ENCODE data around the gene ATXN7L3B. TPM values are rescaled to one million over a fixed set of nuclear protein-coding genes. Genes with fewer than 3 reads are reported as not detected.

The ATXN7L3B gene
- total RNA-seq, 4 donors from 2014 or later, result 5.9 to 78.2 (median 23.0) TPM

DNA sequence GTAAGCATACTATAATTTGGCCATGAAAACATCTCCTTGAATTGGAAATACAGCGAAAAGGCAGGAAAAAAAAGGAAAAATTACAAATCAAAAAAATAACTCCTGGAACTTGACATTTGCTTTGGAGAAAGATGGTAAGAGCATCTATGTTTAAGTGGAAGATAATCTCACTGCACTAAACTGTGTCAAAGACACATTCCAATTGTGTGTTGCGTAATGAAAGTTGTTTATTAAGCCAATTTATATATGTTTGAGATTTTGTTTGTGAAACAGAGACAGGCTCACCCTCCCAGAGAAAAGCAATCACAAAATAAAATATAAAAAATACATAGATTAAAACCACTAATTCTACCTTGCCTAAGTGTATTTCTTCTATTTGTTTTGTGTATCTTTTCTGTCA, 11.1 kb upstream of the ATXN7L3B start:
- intact Hi-C loops (cut with DNase I; ENCODE audit: low total_unique reads), result no loop called here
- Histone ChIP-seq H3K27ac (no peak overlapping the region), H3K9me3 (no peaks in the 10 kb centered on the region), H3K4me1 (no peaks in the 10 kb centered on the region), H3K27me3 (no peaks in the 10 kb centered on the region), H3K36me3 (no peaks in the 10 kb centered on the region), H3K4me3 (no peak overlapping the region)
- no peak for DNase-seq
- no peak for TF ChIP-seq POLR2A (IDR thresholded peaks at IDR 0.05)
- no peak for TF ChIP-seq CTCF (IDR thresholded peaks at IDR 0.05)

DNA sequence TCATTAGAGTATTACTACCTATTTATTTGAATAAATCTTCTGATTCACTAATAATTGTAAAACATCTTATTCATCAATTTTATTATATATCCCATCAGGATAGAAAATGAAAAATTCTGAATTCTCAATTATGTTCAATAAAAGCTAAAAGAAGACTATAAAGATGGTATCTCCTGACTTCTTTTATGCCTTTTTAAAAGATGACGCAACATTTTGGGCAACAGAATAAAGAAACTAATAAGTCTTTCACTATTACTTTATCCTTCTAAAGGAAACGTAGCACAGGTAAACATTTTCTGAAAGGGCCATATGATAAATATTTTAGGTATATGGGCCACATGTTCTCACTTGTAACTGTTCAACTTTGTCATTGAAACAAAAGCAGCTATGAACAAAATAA, 10.1 kb upstream of the ATXN7L3B start:
- Histone ChIP-seq H3K4me3 (no peak overlapping the region), H3K27me3 (no peaks in the 10 kb centered on the region), H3K36me3 (no peaks in the 10 kb centered on the region), H3K4me1 (no peaks in the 10 kb centered on the region), H3K9me3 (no peaks in the 10 kb centered on the region), H3K27ac (no peak overlapping the region)
- DNase-seq, result no peak
- TF ChIP-seq POLR2A (IDR thresholded peaks at IDR 0.05) (no peak), CTCF (IDR thresholded peaks at IDR 0.05) (no peak)
- intact Hi-C loops (cut with DNase I; ENCODE audit: low total_unique reads), result no loop called here

- Histone ChIP-seq H3K9me3 (no peaks in the 10 kb centered on the region), H3K27me3 (no peaks in the 10 kb centered on the region), H3K4me3 (no peak overlapping the region), H3K27ac (no peak overlapping the region), H3K4me1 (no peaks in the 10 kb centered on the region), H3K36me3 (no peaks in the 10 kb centered on the region)
- TF ChIP-seq POLR2A (IDR thresholded peaks at IDR 0.05), result no peak
- TF ChIP-seq CTCF (IDR thresholded peaks at IDR 0.05), result no peak
- DNase-seq, result no peak
- intact Hi-C loops (cut with DNase I; ENCODE audit: low total_unique reads), result no loop called here
Measured at GRCh38 chr12:74530676-74531075, 7.0 kb upstream of the ATXN7L3B start.

DNA sequence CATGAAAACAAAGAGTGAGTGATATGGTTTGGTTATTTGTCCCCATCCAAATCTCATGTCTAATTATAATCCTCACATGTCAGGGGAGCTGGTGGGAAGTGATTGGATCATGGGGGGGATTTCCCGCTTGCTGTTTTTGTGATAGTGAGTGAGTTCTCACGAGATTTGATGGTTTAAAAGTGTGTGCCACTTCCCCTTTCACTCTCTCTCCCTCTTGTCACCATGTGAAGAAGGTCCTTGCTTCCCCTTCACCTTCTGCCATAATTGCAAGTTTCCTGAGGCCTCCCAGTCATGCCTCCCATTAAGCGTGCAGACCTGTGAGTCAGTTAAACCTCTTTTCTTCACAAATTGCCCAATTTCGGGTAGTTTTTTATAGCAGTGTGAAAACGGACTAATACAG, 2.1 kb upstream of the ATXN7L3B start:
- DNase-seq, result no peak
- no peaks in the 10 kb centered on the region for H3K9me3 ChIP-seq
- H3K36me3 ChIP-seq, result no peaks in the 10 kb centered on the region
- H3K4me1 ChIP-seq, result peaks cover 0 to 4% of the 10 kb centered on the region in 2 donors
- H3K27me3 ChIP-seq, result no peaks in the 10 kb centered on the region
- no peak overlapping the region for H3K27ac ChIP-seq
- TF ChIP-seq CTCF (IDR thresholded peaks at IDR 0.05) (no peak), POLR2A (IDR thresholded peaks at IDR 0.05) (no peak)
- no peak overlapping the region for H3K4me3 ChIP-seq
- intact Hi-C loops (cut with DNase I; ENCODE audit: low total_unique reads), result no loop called here

- intact Hi-C loops (cut with DNase I; ENCODE audit: low total_unique reads), result no loop called here
- H3K4me1 ChIP-seq, result peaks cover 0 to 4% of the 10 kb centered on the region in 2 donors
- no peaks in the 10 kb centered on the region for H3K27me3 ChIP-seq
- peak; percentile 36 to 61 (median 58) for TF ChIP-seq CTCF (IDR thresholded peaks at IDR 0.05)
- TF ChIP-seq POLR2A (IDR thresholded peaks at IDR 0.05), result no peak
- H3K36me3 ChIP-seq, result no peaks in the 10 kb centered on the region
- no peak for DNase-seq
- H3K27ac ChIP-seq, result peak overlapping the region; percentile 93 to 94
- peak overlapping the region; percentile 67 to 83 for H3K4me3 ChIP-seq
- no peaks in the 10 kb centered on the region for H3K9me3 ChIP-seq
Measured at GRCh38 chr12:74537126-74537706, 419 bp upstream of the ATXN7L3B start.
